HG03139 (cell line): Measurements from ENCODE around the gene COL18A1.

Experiments used
- ATAC-seq: cut with Tn5 transposase; IDR thresholded peaks from one replicate; pipeline ENCODE4 v1.9.1; 2021; ENCODE audit not compliant: unreplicated experiment

Gene COL18A1

GRCh38 chr21:45412909-45413611, 8.1 kb downstream of the COL18A1 start:
- no peak for ATAC-seq

GRCh38 chr21:45413922-45414321, 9.0 kb downstream of the COL18A1 start:
- ATAC-seq = no peak

- ATAC-seq = no peak
Measured at GRCh38 chr21:45414396-45415187, 9.6 kb downstream of the COL18A1 start.

GRCh38 chr21:45415188-45415942, 10.4 kb downstream of the COL18A1 start:
- no peak for ATAC-seq

- no peak for ATAC-seq
Measured at GRCh38 chr21:45415943-45416611, 11.1 kb downstream of the COL18A1 start.

GRCh38 chr21:45416620-45417019, 11.7 kb downstream of the COL18A1 start:
- ATAC-seq = no peak

- no peak for ATAC-seq
Measured at GRCh38 chr21:45417256-45417950, 12.4 kb downstream of the COL18A1 start.

- ATAC-seq = no peak
Measured at GRCh38 chr21:45417951-45418300, 13.0 kb downstream of the COL18A1 start.

GRCh38 chr21:45418301-45419071, 13.5 kb downstream of the COL18A1 start:
- no peak for ATAC-seq

- ATAC-seq = no peak
Measured at GRCh38 chr21:45419162-45419561, 14.2 kb downstream of the COL18A1 start.

GRCh38 chr21:45420061-45421041, 15.4 kb downstream of the COL18A1 start:
- no peak for ATAC-seq

GRCh38 chr21:45421071-45421845, 16.3 kb downstream of the COL18A1 start:
- no peak for ATAC-seq

GRCh38 chr21:45421846-45422775, 17.1 kb downstream of the COL18A1 start:
- no peak for ATAC-seq

- ATAC-seq = no peak
Measured at GRCh38 chr21:45423201-45423955, 18.4 kb downstream of the COL18A1 start.

- ATAC-seq = no peak
Measured at GRCh38 chr21:45423968-45424853, 19.2 kb downstream of the COL18A1 start.
